Fibroblast of skin of left quadriceps (primary cell): ENCODE measurements around the gene HSFX2.
"Not testable (repeated sequence)": the region's sequence is repeated elsewhere in the genome, so short reads cannot be mapped to it uniquely, and the experiment has no call there.

Experiments
- DNase-seq, 2 experiments: peaks; one replicate each; pipeline ENCODE4 v3.0.0-alpha.2; 2013; ENCODE audit warnings: low read depth in 2 of 2

The HSFX2 gene

GRCh38 chrX:149587359-149587758 is 7.8 kb downstream of the HSFX2 start, which contains the start of gene MAGEA9B:
Gene MAGEA9B, minus strand, starts transcription at chrX:149587459. Its CDS starts 4,280 bp downstream, at chrX:149583179.
- DNase-seq = not testable (repeated sequence)

GRCh38 chrX:149585631-149586030 is 9.5 kb downstream of the HSFX2 start:
- DNase-seq = not testable (repeated sequence)

GRCh38 chrX:149573456-149573855 is 21.7 kb downstream of the HSFX2 start:
- DNase-seq = not testable (repeated sequence)

- DNase-seq = no peak
Observed at GRCh38 chrX:149572743-149573142, 22.4 kb downstream of the HSFX2 start.

GRCh38 chrX:149571770-149572169 is 23.3 kb downstream of the HSFX2 start:
- DNase-seq = no peak

- peak in 1 of 2 experiments; percentile 1 for DNase-seq
Observed at GRCh38 chrX:149570668-149571067, 24.4 kb downstream of the HSFX2 start.

GRCh38 chrX:149569770-149570169 is 25.3 kb downstream of the HSFX2 start:
- DNase-seq = no peak

- DNase-seq = no peak
Observed at GRCh38 chrX:149568701-149569296, 26.3 kb downstream of the HSFX2 start.

GRCh38 chrX:149567621-149568417 is 27.3 kb downstream of the HSFX2 start:
- no peak for DNase-seq

- no peak for DNase-seq
Observed at GRCh38 chrX:149563359-149563758, 31.8 kb downstream of the HSFX2 start.

- not testable (repeated sequence) for DNase-seq
Observed at GRCh38 chrX:149555251-149555650, 39.9 kb downstream of the HSFX2 start.

GRCh38 chrX:149551939-149552248 is 43.2 kb downstream of the HSFX2 start:
- DNase-seq = not testable (repeated sequence)

- DNase-seq = not testable (repeated sequence)
Observed at GRCh38 chrX:149551245-149551938, 43.7 kb downstream of the HSFX2 start.

- not testable (repeated sequence) for DNase-seq
Observed at GRCh38 chrX:149550454-149550853, 44.7 kb downstream of the HSFX2 start.

- not testable (repeated sequence) for DNase-seq
Observed at GRCh38 chrX:149549701-149550100, 45.4 kb downstream of the HSFX2 start, which contains the start of gene HSFX3. Gene HSFX3, minus strand, starts transcription at chrX:149549924. Its CDS starts 72 bp downstream, at chrX:149549852.

GRCh38 chrX:149547782-149548181 is 47.3 kb downstream of the HSFX2 start:
- DNase-seq = not testable (repeated sequence)

GRCh38 chrX:149546962-149547361 is 48.2 kb downstream of the HSFX2 start:
- DNase-seq = not testable (repeated sequence)

GRCh38 chrX:149545545-149546543 is 49.3 kb downstream of the HSFX2 start:
- not testable (repeated sequence) for DNase-seq
